ENCODE measurements around the gene RBM11. TPM values are rescaled to one million over a fixed set of nuclear protein-coding genes. Genes with fewer than 3 reads are reported as not detected.

Gene RBM11
- polyA plus RNA-seq, 6 donors from 2014 or later, result 1.8 to 5.7 (median 3.4) TPM

Other genes with a start within 250 kb of the RBM11 start
- not detected for gene LIPI, start 5.2 kb upstream of the RBM11 start, polyA plus RNA-seq (ENCODE audit: low read depth in 6 of 6)
- 10 to 100 TPM in 4 of 6 donors, 1 to 10 TPM in 2; 9.1 to 24.1 (median 11.7) TPM for gene HSPA13, start 167.0 kb downstream of the RBM11 start, polyA plus RNA-seq (ENCODE audit: low read depth in 6 of 6)